GM23338 (cell line): ENCODE measurements around the gene THADA. TPM values are rescaled to one million over a fixed set of nuclear protein-coding genes. Genes with fewer than 3 reads are reported as not detected.

Experiments used
- CREB1 ChIP-seq: fragments of 250-450 bp; sonication (Bioruptor Pico); IDR thresholded peaks from 2 replicates; pipeline ENCODE4 v1.5.0; 2020; ENCODE audit warnings: low read depth, mild to moderate bottlenecking, moderate library complexity
- CTCF ChIP-seq, 2 experiments: fragments of 200-600 bp in 1 of 2; sonication (generic) in 1 of 2; conservative IDR thresholded peaks; 2 replicates each; pipeline versions ENCODE4 v1.5.1 to v1.6.1; 2016 to 2017; ENCODE audit warnings: antibody characterized with exemption in 2 of 2, low read depth in 2 of 2, mild to moderate bottlenecking in 2 of 2, moderate library complexity in 1 of 2
- EZH2 ChIP-seq: fragments of 200-600 bp; sonication (generic); IDR thresholded peaks from one replicate; pipeline ENCODE4 v1.8.0; 2017; ENCODE audit warnings: antibody characterized with exemption, mild to moderate bottlenecking, low read depth; ENCODE audit not compliant: unreplicated experiment
- EZH2phosphoT487 ChIP-seq: fragments of 200-600 bp; sonication (generic); IDR thresholded peaks from one replicate; pipeline ENCODE4 v1.8.1; 2018; ENCODE audit warnings: antibody characterized with exemption; ENCODE audit not compliant: unreplicated experiment
- NANOG ChIP-seq: IDR thresholded peaks from 2 replicates; pipeline ENCODE4 v1.6.1; 2016; ENCODE audit warnings: antibody characterized with exemption, borderline replicate concordance
- POLR2AphosphoS5 ChIP-seq: IDR thresholded peaks from 2 replicates; pipeline ENCODE4 v1.6.1; 2016; ENCODE audit warnings: antibody characterized with exemption, low read depth
- ZNF114 ChIP-seq: fragments of 250-450 bp; sonication (Bioruptor Pico); IDR thresholded peaks from 2 replicates; pipeline ENCODE4 v1.5.0; 2020; ENCODE audit warnings: mild to moderate bottlenecking, moderate library complexity
- ZNF462 ChIP-seq: fragments of 250-450 bp; sonication (Bioruptor Pico); IDR thresholded peaks from 2 replicates; pipeline ENCODE4 v1.5.0; 2020; ENCODE audit warnings: mild to moderate bottlenecking, moderate library complexity
- polyA plus RNA-seq: library from polyadenylated mRNA; unstranded; fragments of >200 nt; fragmentation: Nextera tagmentation; extraction: Ambion mirVana; gene quantifications from 2 replicates; pipeline ENCODE4 v1.2.1, GENCODE V29; 2016
- total RNA-seq: library from RNA; depleted of rRNA; stranded (reverse); fragments of >200 nt; shearing (Covaris generic); gene quantifications from 2 replicates; pipeline ENCODE4 v1.2.3, GENCODE V29; 2014
- TF ChIP-seq, protein P1 (sequence below): IDR thresholded peaks from one replicate; pipeline ENCODE4 v1.6.1; 2018; ENCODE audit warnings: antibody characterized with exemption; ENCODE audit not compliant: unreplicated experiment

The THADA gene
- total and polyA plus RNA-seq, 2 experiments from 2014 or later, result 17.0 to 30.7 TPM

DNA sequence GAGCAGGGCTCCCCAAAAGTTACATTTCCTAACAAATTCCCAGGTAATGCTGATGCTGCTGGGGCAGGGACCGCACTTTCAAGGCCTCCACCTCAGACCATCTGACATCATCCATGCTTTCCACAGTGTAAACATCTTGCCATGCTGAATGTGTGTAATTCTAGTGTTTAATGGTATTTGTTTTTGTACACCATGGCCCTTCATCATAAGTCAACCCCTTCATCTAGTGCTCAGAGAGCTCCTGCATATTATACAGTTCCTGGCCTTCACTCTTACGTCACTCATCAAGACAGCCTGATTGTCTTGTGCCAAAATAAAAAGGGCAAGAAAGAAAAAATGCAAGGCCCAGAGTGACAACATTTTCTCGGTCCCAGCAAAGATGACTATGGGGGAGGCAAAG is 291.9 kb downstream of the THADA start (continued):
- TF ChIP-seq ZNF462 (CRISPR knock-in tag) (no peak), EZH2phosphoT487 (no peak), CTCF (conservative IDR thresholded peaks at IDR 0.05; ENCODE audit: low read depth in 2 of 2) (no peak), ZNF114 (CRISPR knock-in tag) (no peak), NANOG (no peak), CREB1 (no peak), EZH2 (no peak), POLR2AphosphoS5 (no peak)
- TF ChIP-seq, protein P1, sequence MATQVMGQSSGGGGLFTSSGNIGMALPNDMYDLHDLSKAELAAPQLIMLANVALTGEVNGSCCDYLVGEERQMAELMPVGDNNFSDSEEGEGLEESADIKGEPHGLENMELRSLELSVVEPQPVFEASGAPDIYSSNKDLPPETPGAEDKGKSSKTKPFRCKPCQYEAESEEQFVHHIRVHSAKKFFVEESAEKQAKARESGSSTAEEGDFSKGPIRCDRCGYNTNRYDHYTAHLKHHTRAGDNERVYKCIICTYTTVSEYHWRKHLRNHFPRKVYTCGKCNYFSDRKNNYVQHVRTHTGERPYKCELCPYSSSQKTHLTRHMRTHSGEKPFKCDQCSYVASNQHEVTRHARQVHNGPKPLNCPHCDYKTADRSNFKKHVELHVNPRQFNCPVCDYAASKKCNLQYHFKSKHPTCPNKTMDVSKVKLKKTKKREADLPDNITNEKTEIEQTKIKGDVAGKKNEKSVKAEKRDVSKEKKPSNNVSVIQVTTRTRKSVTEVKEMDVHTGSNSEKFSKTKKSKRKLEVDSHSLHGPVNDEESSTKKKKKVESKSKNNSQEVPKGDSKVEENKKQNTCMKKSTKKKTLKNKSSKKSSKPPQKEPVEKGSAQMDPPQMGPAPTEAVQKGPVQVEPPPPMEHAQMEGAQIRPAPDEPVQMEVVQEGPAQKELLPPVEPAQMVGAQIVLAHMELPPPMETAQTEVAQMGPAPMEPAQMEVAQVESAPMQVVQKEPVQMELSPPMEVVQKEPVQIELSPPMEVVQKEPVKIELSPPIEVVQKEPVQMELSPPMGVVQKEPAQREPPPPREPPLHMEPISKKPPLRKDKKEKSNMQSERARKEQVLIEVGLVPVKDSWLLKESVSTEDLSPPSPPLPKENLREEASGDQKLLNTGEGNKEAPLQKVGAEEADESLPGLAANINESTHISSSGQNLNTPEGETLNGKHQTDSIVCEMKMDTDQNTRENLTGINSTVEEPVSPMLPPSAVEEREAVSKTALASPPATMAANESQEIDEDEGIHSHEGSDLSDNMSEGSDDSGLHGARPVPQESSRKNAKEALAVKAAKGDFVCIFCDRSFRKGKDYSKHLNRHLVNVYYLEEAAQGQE, result no peak
